Measurements from ENCODE around the gene MREG. TPM values are rescaled to one million over a fixed set of nuclear protein-coding genes. Genes with fewer than 3 reads are reported as not detected.
"Not testable (repeated sequence)": the region's sequence is repeated elsewhere in the genome, so short reads cannot be mapped to it uniquely, and the experiment has no call there.

Gene MREG
- total and polyA plus RNA-seq, 5 donors from 2014 or later, result 0.75 to 10.8 (median 2.4) TPM

- Histone ChIP-seq H3K27me3 (ENCODE audit: control insufficient read depth, insufficient read depth, low read length) (no peaks in the 10 kb centered on the region), H3K4me3 (ENCODE audit: low read depth, low read length) (no peak overlapping the region), H3K36me3 (ENCODE audit: control insufficient read depth, insufficient read depth, low read length) (peaks cover 4% of the 10 kb centered on the region), H3K4me1 (ENCODE audit: control insufficient read depth, insufficient read depth, low read length, poor library complexity, severe bottlenecking) (no peaks in the 10 kb centered on the region), H3K27ac (ENCODE audit: insufficient read depth, low read length, poor library complexity, severe bottlenecking) (no peak overlapping the region), H3K9me3 (ENCODE audit: control insufficient read depth in 2 of 2, low read length in 2 of 2) (no peaks in the 10 kb centered on the region)
- peak overlapping the region in 2 of 3 donors; percentile 2 to 34 for H3K27ac Mint-ChIP-seq
- H3K4me1 Mint-ChIP-seq, result peaks cover 10 to 21% (median 17%) of the 10 kb centered on the region in 4 donors
- no peak overlapping the region for H3K4me3 Mint-ChIP-seq
- ATAC-seq (ENCODE audit: low read depth in 2 of 2), result no peak
- DNase-seq, result peak in 1 of 3 donors; percentile 22
- no peaks in the 10 kb centered on the region for H3K27me3 Mint-ChIP-seq
- H3K36me3 Mint-ChIP-seq, result peaks cover 47% of the 10 kb centered on the region
- H3K9me3 Mint-ChIP-seq, result peaks cover 0 to 1% (median 0%) of the 10 kb centered on the region in 7 donors
Observed at GRCh38 chr2:215966274-215966673, 47.1 kb downstream of the MREG start.

GRCh38 chr2:215965532-215966165 is 47.7 kb downstream of the MREG start:
- Mint-ChIP-seq H3K27ac (peak overlapping the region; percentile 2 to 72 (median 15)), H3K4me1 (peaks cover 10 to 21% (median 17%) of the 10 kb centered on the region in 4 donors), H3K9me3 (peaks cover 0 to 1% (median 0%) of the 10 kb centered on the region in 7 donors), H3K27me3 (no peaks in the 10 kb centered on the region), H3K36me3 (peaks cover 45% of the 10 kb centered on the region), H3K4me3 (no peak overlapping the region)
- Histone ChIP-seq H3K36me3 (ENCODE audit: control insufficient read depth, insufficient read depth, low read length) (peaks cover 4% of the 10 kb centered on the region), H3K4me1 (ENCODE audit: control insufficient read depth, insufficient read depth, low read length, poor library complexity, severe bottlenecking) (no peaks in the 10 kb centered on the region), H3K4me3 (ENCODE audit: low read depth, low read length) (no peak overlapping the region), H3K27me3 (ENCODE audit: control insufficient read depth, insufficient read depth, low read length) (no peaks in the 10 kb centered on the region), H3K27ac (ENCODE audit: insufficient read depth, low read length, poor library complexity, severe bottlenecking) (no peak overlapping the region), H3K9me3 (ENCODE audit: control insufficient read depth in 2 of 2, low read length in 2 of 2) (no peaks in the 10 kb centered on the region)
- DNase-seq, result peak in 1 of 3 donors; percentile 46
- ATAC-seq (ENCODE audit: low read depth in 2 of 2), result no peak

GRCh38 chr2:215961981-215962380 is 51.4 kb downstream of the MREG start:
- H3K4me3 ChIP-seq (ENCODE audit: low read depth, low read length), result no peak overlapping the region

GRCh38 chr2:215958257-215958656 is 55.1 kb downstream of the MREG start:
- Mint-ChIP-seq H3K27ac (no peak overlapping the region), H3K9me3 (peaks cover 0 to 4% (median 0%) of the 10 kb centered on the region in 7 donors), H3K36me3 (peaks cover 49% of the 10 kb centered on the region)

More at GRCh38 chr2:215961981-215962380, 51.4 kb downstream of the MREG start:
- Mint-ChIP-seq H3K27me3 (no peaks in the 10 kb centered on the region), H3K4me3 (no peak overlapping the region), H3K36me3 (peaks cover 55% of the 10 kb centered on the region), H3K4me1 (peaks cover 7 to 15% (median 11%) of the 10 kb centered on the region in 4 donors), H3K9me3 (peaks cover 0 to 4% (median 0%) of the 10 kb centered on the region in 7 donors), H3K27ac (peak overlapping the region in 1 of 3 donors; percentile 15)
- H3K4me1 ChIP-seq (ENCODE audit: control insufficient read depth, insufficient read depth, low read length, poor library complexity, severe bottlenecking), result no peaks in the 10 kb centered on the region
- H3K36me3 ChIP-seq (ENCODE audit: control insufficient read depth, insufficient read depth, low read length), result no peaks in the 10 kb centered on the region
- H3K9me3 ChIP-seq (ENCODE audit: control insufficient read depth in 2 of 2, low read length in 2 of 2), result no peaks in the 10 kb centered on the region
- no peak for DNase-seq
- H3K27me3 ChIP-seq (ENCODE audit: control insufficient read depth, insufficient read depth, low read length), result no peaks in the 10 kb centered on the region
- ATAC-seq (ENCODE audit: low read depth in 2 of 2), result no peak
- H3K27ac ChIP-seq (ENCODE audit: insufficient read depth, low read length, poor library complexity, severe bottlenecking), result no peak overlapping the region

GRCh38 chr2:215957354-215958122 is 55.8 kb downstream of the MREG start:
- not testable (repeated sequence) for H3K4me1 ChIP-seq (ENCODE audit: control insufficient read depth, insufficient read depth, low read length, poor library complexity, severe bottlenecking); H3K4me3 ChIP-seq (ENCODE audit: low read depth, low read length); DNase-seq; H3K9me3 Mint-ChIP-seq; H3K9me3 ChIP-seq (ENCODE audit: control insufficient read depth in 2 of 2, low read length in 2 of 2); ATAC-seq (ENCODE audit: low read depth in 2 of 2); H3K36me3 ChIP-seq (ENCODE audit: control insufficient read depth, insufficient read depth, low read length); H3K4me3 Mint-ChIP-seq; H3K27ac ChIP-seq (ENCODE audit: insufficient read depth, low read length, poor library complexity, severe bottlenecking); H3K27me3 Mint-ChIP-seq; H3K4me1 Mint-ChIP-seq; H3K27ac Mint-ChIP-seq; H3K27me3 ChIP-seq (ENCODE audit: control insufficient read depth, insufficient read depth, low read length)
- peaks cover 53% of the 10 kb centered on the region for H3K36me3 Mint-ChIP-seq

More at GRCh38 chr2:215958257-215958656, 55.1 kb downstream of the MREG start:
- Histone ChIP-seq H3K4me1 (ENCODE audit: control insufficient read depth, insufficient read depth, low read length, poor library complexity, severe bottlenecking) (no peaks in the 10 kb centered on the region), H3K4me3 (ENCODE audit: low read depth, low read length) (no peak overlapping the region), H3K9me3 (ENCODE audit: control insufficient read depth in 2 of 2, low read length in 2 of 2) (no peaks in the 10 kb centered on the region), H3K27me3 (ENCODE audit: control insufficient read depth, insufficient read depth, low read length) (no peaks in the 10 kb centered on the region), H3K36me3 (ENCODE audit: control insufficient read depth, insufficient read depth, low read length) (no peaks in the 10 kb centered on the region), H3K27ac (ENCODE audit: insufficient read depth, low read length, poor library complexity, severe bottlenecking) (no peak overlapping the region)
- no peaks in the 10 kb centered on the region for H3K4me1 Mint-ChIP-seq
- no peak overlapping the region for H3K4me3 Mint-ChIP-seq
- no peaks in the 10 kb centered on the region for H3K27me3 Mint-ChIP-seq
- DNase-seq (no peak), ATAC-seq (ENCODE audit: low read depth in 2 of 2) (no peak)

DNA sequence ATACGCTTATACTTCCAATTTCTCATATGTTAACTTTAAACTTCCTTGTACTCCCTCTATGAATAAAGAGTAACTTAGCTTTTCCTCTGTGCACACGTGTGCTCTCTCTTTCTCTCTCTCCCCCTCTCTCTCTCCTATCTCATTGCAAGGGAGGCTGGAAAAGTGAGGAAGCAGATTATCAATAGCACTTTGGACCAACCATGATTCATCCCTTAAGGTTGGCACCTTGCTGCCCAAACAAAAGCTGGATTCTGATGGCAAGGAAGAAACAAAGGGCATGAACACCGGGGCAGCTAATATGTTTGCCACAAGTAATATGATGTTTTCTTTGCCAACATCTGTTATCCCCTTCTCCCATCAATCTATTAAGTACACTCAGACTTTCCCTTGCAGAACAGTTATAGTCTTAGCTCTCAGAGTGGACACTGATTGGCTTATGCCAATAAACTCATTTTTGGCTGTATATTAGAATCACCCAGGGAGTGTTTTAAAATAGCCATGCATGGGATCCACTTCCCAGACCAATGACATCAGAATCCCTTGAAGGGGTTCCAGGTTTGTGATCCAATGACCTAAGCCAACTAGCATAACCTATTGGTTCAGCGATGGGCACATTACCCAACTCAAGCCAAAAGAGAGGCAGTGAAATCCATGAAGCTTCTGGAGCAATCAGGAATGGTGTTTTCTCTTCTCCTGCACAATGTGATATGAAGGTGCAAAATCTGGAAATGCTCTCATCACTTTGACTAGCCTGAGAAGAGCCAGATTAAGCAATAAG is 60.3 kb downstream of the MREG start:
- Mint-ChIP-seq H3K4me3 (no peak overlapping the region), H3K9me3 (no peaks in the 10 kb centered on the region), H3K36me3 (peaks cover 26% of the 10 kb centered on the region), H3K27me3 (no peaks in the 10 kb centered on the region), H3K4me1 (peaks cover 0 to 4% (median 0%) of the 10 kb centered on the region in 4 donors), H3K27ac (peak overlapping the region in 2 of 3 donors; percentile 2 to 22)
- no peak for ATAC-seq (ENCODE audit: low read depth in 2 of 2)
- H3K27me3 ChIP-seq (ENCODE audit: control insufficient read depth, insufficient read depth, low read length), result no peaks in the 10 kb centered on the region
- no peak for DNase-seq
- H3K4me1 ChIP-seq (ENCODE audit: control insufficient read depth, insufficient read depth, low read length, poor library complexity, severe bottlenecking), result no peaks in the 10 kb centered on the region
- no peak overlapping the region for H3K4me3 ChIP-seq (ENCODE audit: low read depth, low read length)
- no peaks in the 10 kb centered on the region for H3K9me3 ChIP-seq (ENCODE audit: control insufficient read depth in 2 of 2, low read length in 2 of 2)
- no peak overlapping the region for H3K27ac ChIP-seq (ENCODE audit: insufficient read depth, low read length, poor library complexity, severe bottlenecking)
- H3K36me3 ChIP-seq (ENCODE audit: control insufficient read depth, insufficient read depth, low read length), result no peaks in the 10 kb centered on the region

DNA sequence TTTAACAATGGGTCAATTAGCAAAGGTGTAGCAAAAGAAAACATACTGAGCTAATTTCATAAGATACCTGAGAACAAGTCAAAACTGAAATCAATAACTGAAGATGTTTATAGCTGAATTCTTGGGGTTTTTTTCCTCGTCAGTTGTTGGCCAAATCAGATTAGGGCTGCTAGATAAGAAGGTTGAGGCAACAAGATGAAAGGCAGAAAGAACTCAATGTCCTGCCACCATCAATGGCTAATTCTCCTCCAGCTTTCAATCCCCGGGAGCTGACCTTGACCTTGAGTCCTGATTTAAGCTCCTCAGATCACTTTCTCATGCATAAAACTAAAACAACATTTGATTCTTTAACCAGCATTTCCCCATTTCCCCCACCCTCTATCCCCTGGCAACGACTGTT is 61.8 kb downstream of the MREG start:
- no peak overlapping the region for H3K4me3 ChIP-seq (ENCODE audit: low read depth, low read length)
- no peaks in the 10 kb centered on the region for H3K4me1 ChIP-seq (ENCODE audit: control insufficient read depth, insufficient read depth, low read length, poor library complexity, severe bottlenecking)
- no peaks in the 10 kb centered on the region for H3K27me3 ChIP-seq (ENCODE audit: control insufficient read depth, insufficient read depth, low read length)
- no peaks in the 10 kb centered on the region for H3K9me3 ChIP-seq (ENCODE audit: control insufficient read depth in 2 of 2, low read length in 2 of 2)
- H3K4me1 Mint-ChIP-seq, result peaks cover 0 to 4% (median 0%) of the 10 kb centered on the region in 4 donors
- no peaks in the 10 kb centered on the region for H3K9me3 Mint-ChIP-seq
- peak overlapping the region in 1 of 3 donors; percentile 46 for H3K27ac Mint-ChIP-seq
- H3K27me3 Mint-ChIP-seq, result no peaks in the 10 kb centered on the region
- peaks cover 2% of the 10 kb centered on the region for H3K36me3 ChIP-seq (ENCODE audit: control insufficient read depth, insufficient read depth, low read length)
- no peak overlapping the region for H3K4me3 Mint-ChIP-seq
- DNase-seq (no peak), ATAC-seq (ENCODE audit: low read depth in 2 of 2) (no peak)
- H3K27ac ChIP-seq (ENCODE audit: insufficient read depth, low read length, poor library complexity, severe bottlenecking), result no peak overlapping the region
- peaks cover 20% of the 10 kb centered on the region for H3K36me3 Mint-ChIP-seq
